ENCODE measurements around the gene RAPGEF1.

Gene RAPGEF1

DNA sequence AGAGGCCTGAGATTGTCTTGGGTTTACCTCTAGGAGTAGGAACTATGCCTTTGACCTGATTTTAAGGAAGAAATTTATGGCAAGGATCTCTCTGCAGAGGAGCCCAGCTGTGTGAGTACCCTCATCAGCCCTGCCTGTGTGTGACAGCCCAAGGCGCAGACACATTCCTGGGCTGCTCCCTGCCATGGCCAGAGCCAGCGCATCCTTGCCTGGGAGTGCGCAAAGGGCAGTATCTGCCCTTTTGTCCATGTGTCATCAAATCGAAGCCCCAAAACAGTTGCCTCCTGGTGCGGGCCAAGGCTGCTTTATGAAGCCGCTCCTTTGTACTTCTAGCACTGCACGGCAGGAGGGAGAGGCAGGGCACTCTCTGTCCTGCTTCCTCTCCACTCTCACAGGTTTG, 142.6 kb downstream of the RAPGEF1 start:
- no peak for DNase-seq

DNA sequence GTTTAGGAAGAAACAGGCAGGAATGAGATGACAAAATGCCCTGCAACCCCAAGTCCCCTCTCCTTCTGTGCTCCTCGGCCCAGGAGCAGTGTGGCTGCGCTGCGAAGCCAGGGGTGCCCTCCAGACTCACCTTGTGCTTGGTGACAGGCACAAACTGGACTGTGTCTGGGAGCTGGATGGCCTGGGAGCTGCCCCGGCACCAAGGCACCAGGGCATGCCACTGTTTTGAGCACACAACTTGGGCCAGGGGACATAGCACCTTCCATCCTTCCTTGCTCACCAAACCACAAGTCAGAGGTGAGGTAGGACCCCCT, 143.5 kb downstream of the RAPGEF1 start:
- DNase-seq, result no peak

- DNase-seq, result no peak
These were observed 144.0 kb downstream of the RAPGEF1 start for GRCh38 chr9:131595696-131596429.

- no peak for DNase-seq
These were observed 144.8 kb downstream of the RAPGEF1 start for GRCh38 chr9:131594906-131595665.

- DNase-seq, result no peak
These were observed 145.8 kb downstream of the RAPGEF1 start for GRCh38 chr9:131593936-131594665.

- DNase-seq, result no peak
These were observed 146.6 kb downstream of the RAPGEF1 start for GRCh38 chr9:131593091-131593820.

DNA sequence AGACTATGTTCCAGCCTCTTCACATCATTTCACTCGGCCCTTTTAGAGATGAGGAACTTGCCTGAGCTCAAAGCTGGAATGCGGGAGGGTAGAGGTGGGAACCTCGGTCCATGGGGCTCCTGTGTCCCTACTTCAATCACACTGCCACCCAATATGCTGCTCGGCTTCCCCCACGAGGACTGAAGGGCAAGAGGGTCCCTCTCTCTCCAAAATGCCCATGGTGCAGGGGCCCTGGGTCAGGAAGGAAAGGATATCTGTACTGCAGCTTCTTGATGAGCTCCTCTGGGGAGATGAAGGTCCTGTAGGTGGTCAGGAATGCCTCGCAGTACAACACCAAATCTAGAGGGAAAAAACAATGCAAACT, 148.0 kb downstream of the RAPGEF1 start:
- no peak for DNase-seq

DNA sequence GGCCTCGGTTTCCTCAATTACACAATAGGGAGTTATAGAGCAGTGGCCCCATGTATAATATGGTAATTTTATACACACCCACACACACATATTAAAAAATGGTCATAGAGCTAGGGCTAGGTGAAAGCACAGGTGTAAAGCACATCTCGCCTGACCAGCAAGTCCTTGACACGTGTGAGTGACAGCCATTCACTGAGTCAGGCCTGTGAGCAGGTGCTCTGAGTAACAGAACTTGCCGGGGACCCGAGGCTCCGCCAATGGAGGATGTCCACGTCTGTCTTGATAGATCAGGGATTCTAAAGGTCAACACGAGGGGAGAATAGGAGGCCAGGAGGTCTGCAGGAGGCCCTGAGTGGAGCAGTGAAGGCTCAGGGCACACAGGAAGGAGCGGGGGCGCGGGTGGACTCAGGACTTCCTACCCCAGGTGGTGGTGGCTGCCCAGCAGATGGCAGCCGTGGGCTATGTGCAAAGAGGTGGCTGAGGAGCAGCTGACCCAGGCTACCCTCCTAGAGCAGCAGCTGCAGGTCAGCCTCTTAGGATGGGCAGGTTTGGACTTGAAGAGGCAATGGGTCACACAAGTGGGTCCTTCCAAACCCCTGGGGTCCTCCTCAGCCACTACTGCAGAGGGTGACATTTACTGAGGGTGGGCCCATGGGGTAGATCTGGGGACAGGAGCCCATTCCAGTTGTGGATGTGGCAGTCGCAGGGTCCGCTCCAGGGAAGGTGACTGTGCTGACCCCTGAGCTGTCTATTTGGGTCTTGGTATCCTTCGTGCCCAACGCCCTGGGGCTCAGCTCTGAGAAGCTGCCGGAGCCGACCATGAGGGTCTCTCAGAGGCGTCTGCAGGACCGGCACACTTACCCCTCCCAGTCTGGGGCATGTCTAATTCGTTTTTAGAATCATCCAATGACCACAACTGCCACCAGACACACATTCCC, 148.7 kb downstream of the RAPGEF1 start:
- peak; percentile 90 for DNase-seq

- DNase-seq, result no peak
These were observed 149.4 kb downstream of the RAPGEF1 start for GRCh38 chr9:131590449-131590848.

DNA sequence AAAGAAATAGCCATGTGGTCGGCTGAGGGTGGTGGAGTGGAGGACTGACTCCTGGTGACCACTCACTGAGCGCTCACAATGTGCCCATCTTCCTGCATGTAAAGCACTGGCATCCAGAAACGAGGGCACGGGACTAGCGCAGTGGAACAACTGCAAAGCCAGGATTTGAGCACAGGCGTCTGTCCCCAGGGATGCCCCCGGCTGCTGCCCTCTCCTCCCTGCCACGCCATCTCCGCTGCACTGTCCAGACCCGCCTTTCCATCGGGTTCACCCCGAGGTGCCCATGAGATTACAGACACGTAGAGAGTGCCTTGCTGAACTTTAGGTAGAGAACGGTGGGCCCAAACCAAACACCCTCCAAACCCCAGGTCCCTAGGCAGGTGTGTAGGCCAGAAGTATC, 149.9 kb downstream of the RAPGEF1 start:
- no peak for DNase-seq

GRCh38 chr9:131589124-131589711, 150.7 kb downstream of the RAPGEF1 start:
- no peak for DNase-seq

DNA sequence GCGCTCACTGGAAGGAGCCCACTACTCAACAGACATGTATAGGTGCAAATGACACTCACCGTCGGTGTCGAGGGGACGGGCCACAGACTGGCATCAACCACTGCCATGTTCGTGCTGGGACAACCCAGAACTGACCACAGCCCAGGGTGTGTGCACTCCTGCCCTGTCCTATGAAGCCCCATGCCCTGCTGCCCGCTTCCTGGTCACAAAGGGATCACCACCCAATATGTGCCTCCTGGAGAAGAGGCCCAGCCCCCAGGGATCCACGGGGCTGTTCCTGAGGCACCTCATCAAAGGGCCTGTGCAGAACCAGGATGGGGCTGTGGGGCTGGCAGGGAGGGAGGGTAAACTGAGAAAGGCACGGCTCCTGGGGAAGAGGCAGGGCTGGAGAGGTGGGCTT, 151.5 kb downstream of the RAPGEF1 start:
- DNase-seq, result no peak

GRCh38 chr9:131587906-131588305, 152.0 kb downstream of the RAPGEF1 start:
- no peak for DNase-seq

- no peak for DNase-seq
These were observed 152.5 kb downstream of the RAPGEF1 start for GRCh38 chr9:131587331-131587730.

DNA sequence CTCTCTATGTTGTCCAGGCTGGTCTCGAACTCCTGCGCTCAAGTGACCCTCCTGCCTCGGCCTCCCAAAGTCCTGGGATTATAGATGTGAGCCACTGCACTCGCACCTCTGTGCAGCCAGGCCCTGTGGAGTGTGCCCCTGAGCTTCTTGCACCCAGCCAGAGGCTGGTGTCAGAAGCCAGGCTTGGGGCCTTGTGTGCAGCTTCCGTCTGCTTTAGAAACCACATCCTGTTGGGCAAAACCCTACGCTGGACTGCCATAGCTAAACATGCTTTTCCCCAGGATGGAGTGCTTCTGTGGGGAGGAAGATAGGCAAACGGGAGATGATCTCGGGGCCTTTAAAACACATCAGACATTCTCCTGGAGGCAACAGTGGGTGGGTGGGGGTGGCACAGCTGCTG, 154.5 kb downstream of the RAPGEF1 start:
- no peak for DNase-seq

DNA sequence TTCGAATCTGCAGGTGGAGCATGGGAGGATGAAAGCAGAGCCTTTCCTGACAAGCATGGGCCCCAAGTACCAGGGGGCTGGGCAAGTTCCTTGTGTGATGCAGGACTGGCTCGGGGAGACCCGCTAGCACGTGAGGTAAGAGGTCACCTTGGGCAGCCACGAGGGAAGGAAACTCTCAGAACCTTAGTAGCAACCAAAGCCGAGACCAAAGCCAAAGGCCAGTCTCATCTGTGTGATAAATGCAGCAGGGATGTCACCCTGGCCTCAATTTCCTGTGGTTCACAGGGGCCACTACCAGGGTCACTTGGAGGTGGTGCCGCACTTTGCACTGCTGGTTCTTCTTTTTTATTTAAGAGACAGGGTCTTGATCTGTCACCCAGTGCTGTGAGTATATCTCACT, 155.0 kb downstream of the RAPGEF1 start:
- DNase-seq, result no peak

DNA sequence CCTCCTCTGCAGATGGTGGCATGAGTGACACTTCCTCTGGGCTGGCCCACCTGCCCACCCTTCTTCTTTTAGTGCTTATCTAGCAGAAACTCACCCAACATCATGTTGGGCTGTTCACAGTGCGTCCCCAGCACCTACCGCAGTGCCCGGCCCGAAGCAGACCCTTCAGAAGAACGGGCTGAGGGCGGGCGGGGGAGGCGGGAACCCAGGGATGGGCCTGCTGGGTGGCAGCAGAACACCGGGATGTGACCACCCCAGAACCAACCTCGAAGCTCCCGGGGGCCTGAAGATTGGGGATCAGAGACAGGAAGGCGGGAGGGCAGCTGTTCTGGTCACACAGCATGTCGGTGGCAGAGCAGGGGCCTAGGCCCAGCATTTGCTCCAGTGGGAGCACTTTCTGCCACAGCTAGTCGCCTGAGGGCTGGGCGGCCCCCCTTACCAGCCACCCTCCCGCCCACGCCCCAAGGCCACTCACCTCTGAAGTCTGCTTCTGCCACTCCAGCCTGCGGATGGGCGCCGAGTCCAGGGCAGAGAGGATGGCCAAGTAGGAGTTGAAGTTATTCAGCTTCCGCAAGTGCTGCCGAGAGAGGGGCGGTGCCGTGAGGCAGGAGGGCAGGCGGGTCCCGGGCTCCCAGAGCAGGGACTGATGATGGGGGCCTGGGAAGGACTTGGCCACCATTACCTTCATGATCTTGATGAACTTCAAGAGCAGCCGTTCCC, 155.9 kb downstream of the RAPGEF1 start:
- DNase-seq, result peak; percentile 49

GRCh38 chr9:131583337-131583645, 156.6 kb downstream of the RAPGEF1 start:
- peak; percentile 50 for DNase-seq

GRCh38 chr9:131582466-131583336, 157.2 kb downstream of the RAPGEF1 start:
- DNase-seq, result peak; percentile 46

- peak; percentile 34 for DNase-seq
These were observed 157.8 kb downstream of the RAPGEF1 start for GRCh38 chr9:131582056-131582455.
